Measurements from ENCODE around the gene UMODL1. TPM values are rescaled to one million over a fixed set of nuclear protein-coding genes. Genes with fewer than 3 reads are reported as not detected.

UMODL1 gene
- total and polyA plus RNA-seq, 9 donors, result 0.01 to 2.2 (median 0.24) TPM; not detected in 5

GRCh38 chr21:42027822-42028765 is 43.0 kb upstream of the UMODL1 start:
- H3K9me3 ChIP-seq, result no peaks in the 10 kb centered on the region
- 38 to 45% (median 45%) methylated on average over 26 of the region's 26 CpGs for WGBS, 3 donors
- no peaks in the 10 kb centered on the region for H3K36me3 ChIP-seq
- DNase-seq, result peak in 1 of 5 donors; percentile 34
- peaks cover 5% of the 10 kb centered on the region for H3K4me1 ChIP-seq (ENCODE audit: insufficient read depth)
- intact Hi-C loops (cut with DNase I), result loop anchor here in 1 of 4 donors (5.0 kb wide), 1 partner anchor 1309 kb away; no protein-coding TSS in a partner anchor
- H3K27me3 ChIP-seq, result no peaks in the 10 kb centered on the region
- TF ChIP-seq POLR2A (IDR thresholded peaks at IDR 0.05) (no peak), EP300 (IDR thresholded peaks at IDR 0.05) (no peak), CTCF (IDR thresholded peaks at IDR 0.05) (no peak)
- no peak overlapping the region for H3K4me3 ChIP-seq
- H3K27ac ChIP-seq, result no peak overlapping the region

- Histone ChIP-seq H3K4me3 (no peak overlapping the region), H3K27me3 (no peaks in the 10 kb centered on the region), H3K4me1 (ENCODE audit: insufficient read depth) (peaks cover 5% of the 10 kb centered on the region), H3K27ac (no peak overlapping the region), H3K36me3 (no peaks in the 10 kb centered on the region), H3K9me3 (no peaks in the 10 kb centered on the region)
- 81 to 86% (median 85%) methylated on average over 9 of the region's 9 CpGs for WGBS, 3 donors
- TF ChIP-seq EP300 (IDR thresholded peaks at IDR 0.05) (no peak), CTCF (IDR thresholded peaks at IDR 0.05) (no peak), POLR2A (IDR thresholded peaks at IDR 0.05) (no peak)
- peak in 1 of 5 donors; percentile 20 for DNase-seq
- intact Hi-C loops (cut with DNase I), result loop anchor here in 1 of 4 donors (5.0 kb wide), 1 partner anchor 1308 kb away; no protein-coding TSS in a partner anchor
These were observed 42.2 kb upstream of the UMODL1 start for GRCh38 chr21:42028766-42029425.

GRCh38 chr21:42030311-42030710 is 40.8 kb upstream of the UMODL1 start:
- no peaks in the 10 kb centered on the region for H3K36me3 ChIP-seq
- no peaks in the 10 kb centered on the region for H3K27me3 ChIP-seq
- H3K9me3 ChIP-seq, result no peaks in the 10 kb centered on the region
- no peak overlapping the region for H3K27ac ChIP-seq
- intact Hi-C loops (cut with DNase I), result loop anchor here in 1 of 4 donors (2.0 kb wide), 1 partner anchor 28 kb away; no protein-coding TSS in a partner anchor
- DNase-seq, result peak in 1 of 5 donors; percentile 1
- TF ChIP-seq EP300 (IDR thresholded peaks at IDR 0.05), result no peak
- no peak for TF ChIP-seq CTCF (IDR thresholded peaks at IDR 0.05)
- TF ChIP-seq POLR2A (IDR thresholded peaks at IDR 0.05), result no peak
- peaks cover 5% of the 10 kb centered on the region for H3K4me1 ChIP-seq (ENCODE audit: insufficient read depth)
- H3K4me3 ChIP-seq, result no peak overlapping the region
- WGBS, 3 donors, result 67 to 84% (median 74%) methylated on average over 4 of the region's 4 CpGs

GRCh38 chr21:42031241-42031640 is 39.9 kb upstream of the UMODL1 start:
- DNase-seq, result peak in 1 of 5 donors; percentile 1
- Histone ChIP-seq H3K27me3 (no peaks in the 10 kb centered on the region), H3K9me3 (no peaks in the 10 kb centered on the region), H3K27ac (no peak overlapping the region), H3K4me3 (no peak overlapping the region), H3K36me3 (no peaks in the 10 kb centered on the region), H3K4me1 (ENCODE audit: insufficient read depth) (peaks cover 4% of the 10 kb centered on the region)
- TF ChIP-seq POLR2A (IDR thresholded peaks at IDR 0.05), result no peak
- no peak for TF ChIP-seq CTCF (IDR thresholded peaks at IDR 0.05)
- no peak for TF ChIP-seq EP300 (IDR thresholded peaks at IDR 0.05)
- intact Hi-C loops (cut with DNase I), result loop anchor here in 1 of 4 donors (2.0 kb wide), 1 partner anchor 28 kb away; no protein-coding TSS in a partner anchor
- WGBS, 3 donors, result 89 to 90% (median 89%) methylated on average over 9 of the region's 9 CpGs

Measured in ovary (tissue), 9 donors.